HEK293 (cell line): ENCODE data around the gene UBL7.
"Not testable (repeated sequence)": the region's sequence is repeated elsewhere in the genome, so short reads cannot be mapped to it uniquely, and the experiment has no call there.

Experiments
- CTCF ChIA-PET: fragments of 350-600 bp; formaldehyde crosslinking; extraction: SDS; loops from one replicate; lab custom pipeline; 2021; ENCODE audit warnings: antibody characterized with exemption; lab: Yijun Ruan, JAX
- POLR2A ChIA-PET: fragments of 300-600 bp; formaldehyde crosslinking; extraction: SDS; loops from one replicate; lab custom pipeline; 2020; ENCODE audit warnings: antibody characterized with exemption, inconsistent platforms; lab: Yijun Ruan, JAX
- H3K27ac ChIP-seq: fragments of 200-500 bp; sonication (Bioruptor generic); 2 replicates; pipeline ENCODE4 v1.5.1; 2014; ENCODE audit warnings: low read depth, low read length, control low read depth, inconsistent platforms; ENCODE audit errors: extremely low read depth
- H3K36me3 ChIP-seq, 2 experiments: fragments of 200-500 bp in 1 of 2; sonication (Bioruptor generic) in 1 of 2; 1 replicate in 1 of 2; 2 replicates in 1 of 2; pipeline ENCODE4 v1.5.1; 2014 to 2017; ENCODE audit warnings: inconsistent platforms in 2 of 2, low read length in 2 of 2; ENCODE audit not compliant: control insufficient read depth in 2 of 2, insufficient read depth in 1 of 2
- H3K4me1 ChIP-seq: fragments of 200-500 bp; sonication (Bioruptor generic); 2 replicates; pipeline ENCODE4 v1.5.1; 2014; ENCODE audit warnings: mild to moderate bottlenecking, low read length, inconsistent platforms; ENCODE audit not compliant: control insufficient read depth, insufficient read depth
- H3K4me3 ChIP-seq: 2 replicates; pipeline ENCODE4 v1.5.1; 2011; ENCODE audit warnings: low read depth, mild to moderate bottlenecking, control low read depth, low read length, moderate library complexity
- H3K9me3 ChIP-seq: fragments of 200-500 bp; sonication (Bioruptor generic); 2 replicates; pipeline ENCODE4 v1.5.1; 2014; ENCODE audit warnings: low read depth, low read length, inconsistent platforms; ENCODE audit not compliant: control insufficient read depth, insufficient read depth
- GLIS1 ChIP-seq: fragments of 450-650 bp; formaldehyde crosslinking; IDR thresholded peaks from 2 replicates; pipeline ENCODE4 v1.5.1; 2016; ENCODE audit warnings: missing biosample characterization, missing genetic modification characterization
- MYNN ChIP-seq: fragments of 450-650 bp; formaldehyde crosslinking; IDR thresholded peaks from 2 replicates; pipeline ENCODE4 v1.5.1; 2016; ENCODE audit warnings: missing biosample characterization, missing genetic modification characterization, borderline replicate concordance
- PRDM4 ChIP-seq: fragments of 450-650 bp; formaldehyde crosslinking; IDR thresholded peaks from 2 replicates; pipeline ENCODE4 v1.5.1; 2017; ENCODE audit warnings: missing biosample characterization, missing genetic modification characterization
- SP2 ChIP-seq: fragments of 450-650 bp; formaldehyde crosslinking; IDR thresholded peaks from 2 replicates; pipeline ENCODE4 v1.5.1; 2016; ENCODE audit warnings: missing biosample characterization, missing genetic modification characterization
- TRIM28 ChIP-seq: IDR thresholded peaks from 2 replicates; pipeline ENCODE4 v1.6.1; 2011; ENCODE audit warnings: low read length, control low read depth, borderline replicate concordance
- ZNF174 ChIP-seq: fragments of 450-650 bp; formaldehyde crosslinking; IDR thresholded peaks from 2 replicates; pipeline ENCODE4 v1.5.0; 2017; ENCODE audit warnings: missing biosample characterization, mild to moderate bottlenecking, missing genetic modification characterization
- ZNF335 ChIP-seq: fragments of 450-650 bp; formaldehyde crosslinking; conservative IDR thresholded peaks from 2 replicates; pipeline ENCODE4 v1.5.1; 2016; ENCODE audit warnings: missing biosample characterization, missing genetic modification characterization
- ZNF350 ChIP-seq: fragments of 450-650 bp; formaldehyde crosslinking; IDR thresholded peaks from 2 replicates; pipeline ENCODE4 v1.5.0; 2017; ENCODE audit warnings: missing biosample characterization, mild to moderate bottlenecking, missing genetic modification characterization
- ZNF449 ChIP-seq: fragments of 450-650 bp; formaldehyde crosslinking; IDR thresholded peaks from 2 replicates; pipeline ENCODE4 v1.5.1; 2017; ENCODE audit warnings: missing biosample characterization, mild to moderate bottlenecking, missing genetic modification characterization, moderate library complexity
- ZNF660 ChIP-seq: fragments of 450-650 bp; IDR thresholded peaks from 2 replicates; pipeline ENCODE4 v1.5.1; 2018; ENCODE audit warnings: missing biosample characterization, mild to moderate bottlenecking, missing genetic modification characterization
- ZNF792 ChIP-seq: fragments of 450-650 bp; formaldehyde crosslinking; IDR thresholded peaks from 2 replicates; pipeline ENCODE4 v1.5.1; 2016; ENCODE audit warnings: missing biosample characterization, missing genetic modification characterization
- ZNF843 ChIP-seq: fragments of 450-650 bp; formaldehyde crosslinking; IDR thresholded peaks from 2 replicates; pipeline ENCODE4 v1.5.1; 2016; ENCODE audit warnings: missing biosample characterization, missing genetic modification characterization
- TF ChIP-seq, protein P1 (sequence below): IDR thresholded peaks from 2 replicates; pipeline ENCODE4 v1.6.1; 2011; ENCODE audit warnings: mild to moderate bottlenecking, low read depth, low read length, borderline replicate concordance

Gene UBL7

DNA sequence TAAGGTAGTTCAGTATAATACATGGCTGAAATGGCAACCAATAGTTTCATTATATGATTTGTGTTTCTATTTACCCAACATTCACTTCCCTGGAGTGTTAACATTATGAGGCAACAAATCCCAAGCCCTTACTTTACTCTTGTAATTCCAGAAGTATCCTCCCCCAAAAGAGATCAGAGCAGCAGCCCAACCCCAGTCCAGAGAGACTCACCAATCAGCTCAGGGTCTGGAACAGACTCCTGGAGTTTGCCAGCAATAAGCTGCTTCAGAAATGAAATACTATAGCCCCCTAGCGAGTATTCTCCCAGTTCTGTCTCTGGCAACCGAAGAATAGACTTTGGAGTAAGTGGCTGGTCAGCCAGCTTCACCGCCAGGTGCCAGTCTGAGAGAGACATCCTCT lies 2.5 kb downstream of the UBL7 start:
- H3K36me3 ChIP-seq, result peaks cover 31 to 39% of the 10 kb centered on the region in 2 experiments
- H3K27ac ChIP-seq, result no peak overlapping the region
- CTCF ChIA-PET, result interaction anchor here (0.7 to 1.1 kb wide), 2 partner anchors 19 to 80 kb away, joined by 3 to 5 read pairs; no protein-coding TSS in a partner anchor
- TF ChIP-seq GLIS1 (tag by site-specific recombination) (peak; percentile 43; the same call in 1 of the 2 replicates), ZNF660 (tag by site-specific recombination) (0 out of 2 replicates have a peak, but pooled peaks have one; percentile 21), ZNF449 (tag by site-specific recombination) (peak; percentile 59; the same call in 1 of the 2 replicates)
- TF ChIP-seq, protein P1, sequence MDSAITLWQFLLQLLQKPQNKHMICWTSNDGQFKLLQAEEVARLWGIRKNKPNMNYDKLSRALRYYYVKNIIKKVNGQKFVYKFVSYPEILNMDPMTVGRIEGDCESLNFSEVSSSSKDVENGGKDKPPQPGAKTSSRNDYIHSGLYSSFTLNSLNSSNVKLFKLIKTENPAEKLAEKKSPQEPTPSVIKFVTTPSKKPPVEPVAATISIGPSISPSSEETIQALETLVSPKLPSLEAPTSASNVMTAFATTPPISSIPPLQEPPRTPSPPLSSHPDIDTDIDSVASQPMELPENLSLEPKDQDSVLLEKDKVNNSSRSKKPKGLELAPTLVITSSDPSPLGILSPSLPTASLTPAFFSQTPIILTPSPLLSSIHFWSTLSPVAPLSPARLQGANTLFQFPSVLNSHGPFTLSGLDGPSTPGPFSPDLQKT, result no peak
- peaks cover 2% of the 10 kb centered on the region; the same call in 1 of the 2 replicates for H3K4me1 ChIP-seq
- POLR2A ChIA-PET, result interaction anchor here (0.5 to 1.8 kb wide), 2 partner anchors 82 to 508 kb away, joined by 4 to 5 read pairs; partner anchors contain the start of gene ARID3B
- no peaks in the 10 kb centered on the region for H3K9me3 ChIP-seq
- no peak overlapping the region for H3K4me3 ChIP-seq

GRCh38 chr15:74457036-74457435 lies 3.9 kb downstream of the UBL7 start:
- H3K9me3 ChIP-seq, H3K27ac ChIP-seq, POLR2A ChIA-PET, H3K4me1 ChIP-seq, H3K4me3 ChIP-seq: not testable (repeated sequence)
- CTCF ChIA-PET, result interaction anchor here (0.8 to 2.5 kb wide), 4 partner anchors 15 to 136 kb away, joined by 3 to 15 read pairs (median 4); no protein-coding TSS in a partner anchor
- peaks cover 40 to 53% of the 10 kb centered on the region in 2 experiments for H3K36me3 ChIP-seq

GRCh38 chr15:74454764-74455500 lies 6.0 kb downstream of the UBL7 start:
- POLR2A ChIA-PET, result interaction anchor here (1.2 kb wide), 1 partner anchor 86 kb away, joined by 3 read pairs; the partner anchor contains the start of gene ARID3B
- H3K36me3 ChIP-seq, result peaks cover 45 to 74% of the 10 kb centered on the region in 2 experiments

More at GRCh38 chr15:74454764-74455500, 6.0 kb downstream of the UBL7 start:
- Histone ChIP-seq H3K4me3 (no peak overlapping the region), H3K4me1 (no peaks in the 10 kb centered on the region), H3K27ac (no peak overlapping the region), H3K9me3 (no peaks in the 10 kb centered on the region)
- TF ChIP-seq PRDM4 (tag by site-specific recombination) (no peak), ZNF174 (tag by site-specific recombination) (no peak), TRIM28 (no peak), ZNF350 (tag by site-specific recombination) (no peak), ZNF843 (tag by site-specific recombination) (no peak), MYNN (no peak), ZNF792 (tag by site-specific recombination) (no peak), SP2 (tag by site-specific recombination) (no peak), GLIS1 (tag by site-specific recombination) (no peak), ZNF335 (tag by site-specific recombination) (no peak)
- CTCF ChIA-PET, result interaction anchor here (0.5 to 2.5 kb wide), 11 partner anchors 13 to 526 kb away, joined by 3 to 15 read pairs (median 3); no protein-coding TSS in a partner anchor
